ENCODE measurements around the gene IPO4.
"Not testable (repeated sequence)": the region's sequence is repeated elsewhere in the genome, so short reads cannot be mapped to it uniquely, and the experiment has no call there.

IPO4 gene

DNA sequence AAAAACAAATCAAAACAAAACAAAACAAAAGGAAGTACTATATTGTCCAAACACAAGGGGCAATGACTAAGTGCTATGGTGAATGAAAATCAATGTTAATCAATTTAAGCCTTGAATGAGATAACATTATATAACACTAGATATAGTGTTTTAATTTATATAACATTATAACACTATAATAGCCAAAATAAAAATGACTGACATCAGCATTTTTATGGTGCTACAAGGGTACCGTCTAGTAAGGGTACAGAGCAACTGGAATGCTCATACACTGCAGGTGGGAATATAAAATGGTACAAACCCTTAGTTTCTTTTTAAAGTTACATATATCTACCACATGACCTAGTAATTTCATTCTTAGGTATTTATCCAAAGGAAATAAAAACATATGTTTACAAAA, 37.9 kb upstream of the IPO4 start:
- TF ChIP-seq, protein P1, sequence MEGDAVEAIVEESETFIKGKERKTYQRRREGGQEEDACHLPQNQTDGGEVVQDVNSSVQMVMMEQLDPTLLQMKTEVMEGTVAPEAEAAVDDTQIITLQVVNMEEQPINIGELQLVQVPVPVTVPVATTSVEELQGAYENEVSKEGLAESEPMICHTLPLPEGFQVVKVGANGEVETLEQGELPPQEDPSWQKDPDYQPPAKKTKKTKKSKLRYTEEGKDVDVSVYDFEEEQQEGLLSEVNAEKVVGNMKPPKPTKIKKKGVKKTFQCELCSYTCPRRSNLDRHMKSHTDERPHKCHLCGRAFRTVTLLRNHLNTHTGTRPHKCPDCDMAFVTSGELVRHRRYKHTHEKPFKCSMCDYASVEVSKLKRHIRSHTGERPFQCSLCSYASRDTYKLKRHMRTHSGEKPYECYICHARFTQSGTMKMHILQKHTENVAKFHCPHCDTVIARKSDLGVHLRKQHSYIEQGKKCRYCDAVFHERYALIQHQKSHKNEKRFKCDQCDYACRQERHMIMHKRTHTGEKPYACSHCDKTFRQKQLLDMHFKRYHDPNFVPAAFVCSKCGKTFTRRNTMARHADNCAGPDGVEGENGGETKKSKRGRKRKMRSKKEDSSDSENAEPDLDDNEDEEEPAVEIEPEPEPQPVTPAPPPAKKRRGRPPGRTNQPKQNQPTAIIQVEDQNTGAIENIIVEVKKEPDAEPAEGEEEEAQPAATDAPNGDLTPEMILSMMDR (IDR thresholded peaks at IDR 0.05; ENCODE audit: low read length, missing control alignments): no peak
- no peak for DNase-seq (ENCODE audit: low read depth)
- H3K4me3 ChIP-seq (replicated peaks; ENCODE audit: low read depth, low read length): no peak overlapping the region

DNA sequence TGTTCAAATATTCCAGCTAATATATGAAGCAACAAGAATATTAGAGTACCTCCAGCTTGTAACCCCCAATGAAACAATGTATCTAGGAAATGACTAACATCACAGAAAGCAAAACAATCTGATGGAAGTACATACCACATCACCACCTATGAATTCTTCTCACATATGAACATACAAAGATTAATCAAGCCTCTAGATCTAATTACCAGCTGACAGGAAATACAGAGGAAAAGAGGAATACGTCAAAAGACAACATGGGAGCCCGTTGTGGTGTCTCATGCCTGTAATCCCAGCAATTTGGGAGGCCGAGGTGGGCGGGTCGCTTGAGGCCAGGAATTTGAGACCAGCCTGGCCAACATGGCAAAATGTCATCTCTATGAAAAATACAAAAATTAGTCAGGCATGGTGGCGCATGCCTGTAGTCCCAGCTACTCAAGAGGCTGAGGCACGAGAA, 36.0 kb upstream of the IPO4 start:
- no peak overlapping the region for H3K4me3 ChIP-seq (replicated peaks; ENCODE audit: low read depth, low read length)
- peak; percentile 97 for DNase-seq (ENCODE audit: low read depth)
- TF ChIP-seq, protein P1 (IDR thresholded peaks at IDR 0.05; ENCODE audit: low read length, missing control alignments): no peak

DNA sequence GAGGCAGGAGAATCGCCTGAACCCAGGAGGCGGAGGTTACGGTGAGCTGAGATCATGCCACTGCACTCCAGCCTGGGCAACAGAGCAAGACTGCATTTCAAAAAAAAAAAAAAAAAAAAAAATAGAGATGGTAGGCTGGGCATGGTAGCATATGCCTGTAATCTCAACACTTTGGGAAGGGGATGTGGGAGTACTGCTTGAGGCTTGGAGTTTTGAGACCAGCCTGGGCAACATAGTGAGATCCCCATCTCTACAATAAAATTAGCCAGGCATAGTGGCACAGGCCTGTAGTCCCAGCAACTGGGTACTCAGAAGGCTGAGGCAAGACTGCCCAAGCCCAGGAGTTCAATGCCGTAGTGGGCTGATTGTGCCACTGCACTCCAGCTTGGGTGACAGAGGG, 34.4 kb upstream of the IPO4 start:
- DNase-seq (ENCODE audit: low read depth); H3K4me3 ChIP-seq (replicated peaks; ENCODE audit: low read depth, low read length): not testable (repeated sequence)

DNA sequence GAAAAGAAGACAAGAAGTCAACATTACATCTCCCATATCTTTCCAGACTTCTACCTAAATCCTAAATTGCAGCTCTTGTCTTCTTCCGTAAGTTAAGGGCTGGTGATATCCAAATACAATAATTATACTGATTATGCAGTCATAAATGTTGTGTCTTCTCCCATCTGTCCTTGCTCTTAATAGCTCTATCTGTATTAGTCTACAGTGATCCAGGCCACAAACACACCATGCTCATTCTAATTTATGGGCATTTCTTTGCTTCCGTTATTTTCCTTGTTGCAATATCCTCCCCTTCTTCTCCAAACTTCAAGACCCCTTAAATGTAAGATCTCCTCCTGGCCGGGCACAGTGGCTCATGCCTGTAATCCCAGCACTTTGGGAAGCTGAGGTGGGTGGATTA, 30.9 kb upstream of the IPO4 start:
- TF ChIP-seq, protein P1 (IDR thresholded peaks at IDR 0.05; ENCODE audit: low read length, missing control alignments): no peak
- no peak for DNase-seq (ENCODE audit: low read depth)
- no peak overlapping the region for H3K4me3 ChIP-seq (replicated peaks; ENCODE audit: low read depth, low read length)

DNA sequence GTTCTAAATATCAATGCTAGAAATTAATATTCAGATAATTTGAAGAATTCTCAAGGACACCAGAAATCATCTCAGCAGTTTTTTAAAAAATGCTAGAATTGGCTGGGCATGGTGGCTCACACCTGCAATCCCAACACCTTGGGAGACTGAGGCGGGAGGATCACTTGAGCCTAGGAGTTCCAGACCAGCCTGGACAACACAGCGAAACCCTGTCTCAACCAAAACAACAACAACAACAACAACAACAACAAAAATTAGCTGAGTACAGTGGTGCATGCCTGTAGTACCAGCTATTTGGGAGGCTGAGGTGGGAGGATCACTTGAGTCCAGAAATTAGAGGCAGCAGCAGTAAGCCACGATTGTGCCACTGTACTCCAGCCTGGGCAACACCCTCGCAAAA, 30.5 kb upstream of the IPO4 start:
- no peak overlapping the region for H3K4me3 ChIP-seq (replicated peaks; ENCODE audit: low read depth, low read length)
- TF ChIP-seq, protein P1 (IDR thresholded peaks at IDR 0.05; ENCODE audit: low read length, missing control alignments): no peak
- no peak for DNase-seq (ENCODE audit: low read depth)

DNA sequence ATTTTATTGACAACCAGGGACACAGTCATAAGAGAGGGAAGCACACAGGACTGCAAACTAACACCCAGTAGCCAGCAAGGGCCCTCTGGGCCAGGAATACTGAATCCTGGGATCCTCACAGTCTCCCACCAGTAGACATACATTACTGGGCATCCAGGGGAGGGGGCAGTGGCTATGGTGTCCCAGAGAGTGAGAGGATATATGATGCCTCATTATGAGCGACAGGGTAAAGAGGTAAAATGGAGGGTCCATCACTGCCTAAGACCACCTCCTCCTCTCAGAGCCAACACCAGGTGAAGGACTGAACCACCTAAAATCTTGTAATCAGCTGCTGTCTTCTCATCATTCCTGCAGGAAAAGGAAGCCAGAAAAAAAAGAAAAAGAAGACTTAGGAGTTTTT, 28.3 kb upstream of the IPO4 start:
- not testable (repeated sequence) for DNase-seq (ENCODE audit: low read depth); H3K4me3 ChIP-seq (replicated peaks; ENCODE audit: low read depth, low read length)

DNA sequence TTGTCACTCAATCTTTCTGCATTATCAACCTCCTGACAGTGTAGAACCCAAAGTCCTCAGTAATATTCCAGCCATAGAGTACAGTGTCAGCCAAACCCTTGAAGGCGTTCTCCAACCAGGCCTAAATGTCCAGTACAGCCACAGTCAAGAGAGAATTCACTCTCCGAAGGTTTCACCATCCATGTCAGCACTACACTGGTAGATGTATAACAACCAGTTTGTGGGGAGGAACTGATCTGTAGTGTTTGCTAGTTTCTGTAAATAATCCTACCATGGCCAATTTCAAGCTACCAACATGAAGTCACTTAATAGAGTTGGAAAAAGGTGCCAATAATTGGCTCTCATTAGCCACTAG, 27.7 kb upstream of the IPO4 start:
- peak overlapping the region; percentile 85 for H3K4me3 ChIP-seq (replicated peaks; ENCODE audit: low read depth, low read length)
- no peak for DNase-seq (ENCODE audit: low read depth)
- TF ChIP-seq, protein P1 (IDR thresholded peaks at IDR 0.05; ENCODE audit: low read length, missing control alignments): no peak

DNA sequence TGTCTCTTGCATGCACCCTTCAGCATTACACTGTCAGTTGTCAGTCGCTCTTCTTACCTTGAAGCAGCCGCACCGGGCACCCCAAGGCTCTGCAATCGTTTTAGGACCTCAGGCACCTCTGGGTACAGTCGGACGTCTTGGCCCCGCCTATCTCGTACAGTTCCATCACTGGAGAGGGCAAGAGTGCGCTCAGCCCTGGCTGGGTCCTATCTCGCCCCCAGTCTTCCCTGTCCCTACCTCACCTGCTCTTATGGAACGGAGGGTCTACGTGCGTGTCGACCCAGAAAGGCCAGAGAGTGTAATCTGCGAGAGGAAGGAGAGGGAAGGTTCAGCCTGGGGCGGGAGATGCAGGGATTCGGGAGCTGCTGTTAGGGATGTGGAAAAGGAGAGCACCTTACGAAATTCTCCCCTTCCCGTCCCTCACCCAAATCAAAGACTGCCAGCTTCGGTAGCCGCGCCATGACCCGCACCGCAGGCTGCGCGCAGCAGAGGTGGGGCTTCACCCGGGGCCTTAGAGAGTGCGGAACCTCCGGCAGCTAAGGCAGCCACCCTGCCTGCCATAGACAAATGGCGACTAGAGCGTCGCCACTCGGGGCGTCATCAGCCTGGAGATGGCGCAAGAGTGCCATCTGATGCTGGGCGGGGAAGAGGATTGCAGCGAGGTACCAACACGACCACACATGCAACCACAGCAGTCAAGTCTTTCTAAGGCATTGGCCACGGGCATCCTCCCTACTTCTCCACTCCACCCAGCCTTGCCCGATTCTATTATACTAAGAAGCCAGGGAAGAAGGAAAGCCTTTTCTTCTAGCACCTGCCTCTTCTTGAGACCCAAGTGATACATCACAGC, 27.1 kb upstream of the IPO4 start, which contains the start of gene MDP1:
MDP1 (minus strand) TSS at position 572 of the 850 bp plus-strand sequence; CDS start at position 461, 111 bp downstream.
- H3K4me3 ChIP-seq (replicated peaks; ENCODE audit: low read depth, low read length): peak within 1 kb of the TSS; percentile 85
- TF ChIP-seq, protein P1 (IDR thresholded peaks at IDR 0.05; ENCODE audit: low read length, missing control alignments): peak; percentile 31
- peak; percentile 89 for DNase-seq (ENCODE audit: low read depth)

Data from fibroblast of pulmonary artery (primary cell).